Measurements from ENCODE around the gene CYTH4. TPM values are rescaled to one million over a fixed set of nuclear protein-coding genes. Genes with fewer than 3 reads are reported as not detected.

Gene CYTH4
- polyA plus RNA-seq, 1 experiment: not detected

DNA sequence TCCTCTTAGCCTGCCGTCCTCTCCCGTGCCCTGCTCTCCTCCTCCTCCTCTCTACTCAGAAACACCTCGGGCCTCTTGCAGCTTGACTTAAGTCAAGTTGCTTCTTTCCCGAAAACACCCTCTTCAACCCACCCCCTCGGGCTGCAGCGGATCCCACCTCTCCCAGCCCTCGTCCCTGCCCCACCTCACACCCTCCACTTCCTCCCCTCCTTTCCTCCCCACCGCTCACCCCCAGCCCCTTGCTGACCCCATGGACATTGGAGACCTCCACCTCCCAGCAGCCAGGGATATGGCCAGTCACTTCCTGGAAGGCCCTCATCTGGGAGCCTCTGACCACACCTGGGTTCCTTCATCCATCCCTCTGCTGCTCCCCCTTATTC, 8.5 kb upstream of the CYTH4 start:
- no peaks in the 10 kb centered on the region for H3K36me3 ChIP-seq (ENCODE audit: control insufficient read depth, insufficient read depth, low read length)
- H3K27me3 ChIP-seq (ENCODE audit: control insufficient read depth, insufficient read depth, low read length): no peaks in the 10 kb centered on the region
- DNase-seq (ENCODE audit: low read depth): no peak
- TF ChIP-seq, protein P1, sequence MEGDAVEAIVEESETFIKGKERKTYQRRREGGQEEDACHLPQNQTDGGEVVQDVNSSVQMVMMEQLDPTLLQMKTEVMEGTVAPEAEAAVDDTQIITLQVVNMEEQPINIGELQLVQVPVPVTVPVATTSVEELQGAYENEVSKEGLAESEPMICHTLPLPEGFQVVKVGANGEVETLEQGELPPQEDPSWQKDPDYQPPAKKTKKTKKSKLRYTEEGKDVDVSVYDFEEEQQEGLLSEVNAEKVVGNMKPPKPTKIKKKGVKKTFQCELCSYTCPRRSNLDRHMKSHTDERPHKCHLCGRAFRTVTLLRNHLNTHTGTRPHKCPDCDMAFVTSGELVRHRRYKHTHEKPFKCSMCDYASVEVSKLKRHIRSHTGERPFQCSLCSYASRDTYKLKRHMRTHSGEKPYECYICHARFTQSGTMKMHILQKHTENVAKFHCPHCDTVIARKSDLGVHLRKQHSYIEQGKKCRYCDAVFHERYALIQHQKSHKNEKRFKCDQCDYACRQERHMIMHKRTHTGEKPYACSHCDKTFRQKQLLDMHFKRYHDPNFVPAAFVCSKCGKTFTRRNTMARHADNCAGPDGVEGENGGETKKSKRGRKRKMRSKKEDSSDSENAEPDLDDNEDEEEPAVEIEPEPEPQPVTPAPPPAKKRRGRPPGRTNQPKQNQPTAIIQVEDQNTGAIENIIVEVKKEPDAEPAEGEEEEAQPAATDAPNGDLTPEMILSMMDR (IDR thresholded peaks at IDR 0.05; ENCODE audit: insufficient read depth, low read depth, low read length): no peak
- H3K4me3 ChIP-seq (ENCODE audit: low read depth, low read length): no peak overlapping the region
- CTCF ChIA-PET: interaction anchor here (1.0 to 5.4 kb wide), 3 partner anchors 13 to 154 kb away, joined by 3 to 50 read pairs (median 4); no protein-coding TSS in a partner anchor
- POLR2A ChIA-PET: no interaction called here

DNA sequence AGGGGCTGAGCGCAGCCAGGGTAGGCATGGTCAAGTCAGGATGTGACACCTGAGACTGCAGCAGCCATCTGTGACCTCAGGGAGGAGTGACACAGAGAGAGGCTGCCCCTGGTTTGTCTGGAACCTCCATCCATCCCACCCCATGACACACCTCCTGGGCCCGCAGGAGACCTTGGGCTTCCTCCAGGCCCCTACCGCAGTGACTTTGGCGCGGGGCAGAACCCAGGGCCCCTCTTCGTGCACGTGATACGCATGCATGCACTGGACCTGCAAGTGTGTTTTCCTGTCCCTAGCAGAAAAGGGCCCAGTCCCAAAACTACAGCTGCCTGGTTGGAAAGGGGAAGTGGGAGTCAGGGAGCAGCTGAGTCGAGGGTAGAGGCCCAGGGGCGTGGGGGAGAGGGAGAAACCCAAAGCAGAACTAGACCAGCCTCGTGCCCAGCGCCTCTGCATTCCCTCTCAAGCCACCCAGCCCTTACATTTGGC, 7.9 kb upstream of the CYTH4 start:
- Histone ChIP-seq H3K4me3 (ENCODE audit: low read depth, low read length) (no peak overlapping the region), H3K36me3 (ENCODE audit: control insufficient read depth, insufficient read depth, low read length) (no peaks in the 10 kb centered on the region), H3K27me3 (ENCODE audit: control insufficient read depth, insufficient read depth, low read length) (no peaks in the 10 kb centered on the region)
- no peak for DNase-seq (ENCODE audit: low read depth)
- ChIA-PET POLR2A (no interaction called here), CTCF (interaction anchor here (0.9 to 1.7 kb wide), 2 partner anchors 9 to 14 kb away, joined by 3 to 11 read pairs; no protein-coding TSS in a partner anchor)
- TF ChIP-seq, protein P1 (IDR thresholded peaks at IDR 0.05; ENCODE audit: insufficient read depth, low read depth, low read length): no peak

DNA sequence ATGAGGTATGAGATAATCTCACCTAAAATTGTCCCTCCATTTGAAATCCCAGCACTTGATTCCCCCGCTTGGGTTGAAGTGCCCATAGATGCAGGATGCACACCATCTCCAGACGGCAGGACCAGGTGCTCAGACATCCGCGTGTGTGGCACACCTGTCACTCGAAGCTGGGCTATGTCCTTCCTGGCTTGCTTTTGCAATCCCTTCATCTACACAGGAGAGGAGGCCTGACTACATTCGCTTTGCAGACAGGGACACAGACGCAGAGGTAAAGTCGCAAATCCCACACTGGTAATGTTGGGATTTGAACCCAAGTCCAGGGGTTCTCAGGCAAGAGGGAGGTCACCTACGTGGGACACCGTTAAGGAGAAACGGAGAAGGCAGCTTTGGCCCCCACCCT, 7.2 kb upstream of the CYTH4 start:
- no peaks in the 10 kb centered on the region for H3K27me3 ChIP-seq (ENCODE audit: control insufficient read depth, insufficient read depth, low read length)
- ChIA-PET POLR2A (no interaction called here), CTCF (interaction anchor here (0.9 to 1.7 kb wide), 2 partner anchors 9 to 15 kb away, joined by 3 to 11 read pairs; no protein-coding TSS in a partner anchor)
- no peak for DNase-seq (ENCODE audit: low read depth)
- TF ChIP-seq, protein P1 (IDR thresholded peaks at IDR 0.05; ENCODE audit: insufficient read depth, low read depth, low read length): no peak
- no peaks in the 10 kb centered on the region for H3K36me3 ChIP-seq (ENCODE audit: control insufficient read depth, insufficient read depth, low read length)
- no peak overlapping the region for H3K4me3 ChIP-seq (ENCODE audit: low read depth, low read length)

DNA sequence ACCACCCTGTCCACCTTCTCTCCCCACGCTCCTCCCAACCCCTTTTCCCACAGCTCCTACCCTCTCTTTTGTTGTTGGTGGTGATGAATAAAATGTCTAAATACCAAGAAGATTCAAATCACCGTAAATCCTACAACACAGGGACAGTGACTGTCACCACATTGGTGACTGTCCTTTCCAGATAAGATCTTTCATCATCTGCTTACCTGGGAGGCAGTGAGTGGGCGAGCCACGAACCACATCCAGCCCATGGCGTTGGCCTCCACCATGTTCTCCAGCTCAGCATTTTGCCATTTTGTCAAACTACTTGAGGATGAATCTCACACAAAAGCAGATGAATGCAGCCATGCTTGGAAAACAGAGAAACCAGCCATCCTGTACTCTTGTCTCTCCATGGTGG, 6.7 kb upstream of the CYTH4 start:
- no peak overlapping the region for H3K4me3 ChIP-seq (ENCODE audit: low read depth, low read length)
- TF ChIP-seq, protein P1 (IDR thresholded peaks at IDR 0.05; ENCODE audit: insufficient read depth, low read depth, low read length): no peak
- H3K36me3 ChIP-seq (ENCODE audit: control insufficient read depth, insufficient read depth, low read length): no peaks in the 10 kb centered on the region
- POLR2A ChIA-PET: no interaction called here
- CTCF ChIA-PET: interaction anchor here (1.7 kb wide), 1 partner anchor 15 kb away, joined by 11 read pairs; no protein-coding TSS in a partner anchor
- no peak for DNase-seq (ENCODE audit: low read depth)
- H3K27me3 ChIP-seq (ENCODE audit: control insufficient read depth, insufficient read depth, low read length): no peaks in the 10 kb centered on the region

DNA sequence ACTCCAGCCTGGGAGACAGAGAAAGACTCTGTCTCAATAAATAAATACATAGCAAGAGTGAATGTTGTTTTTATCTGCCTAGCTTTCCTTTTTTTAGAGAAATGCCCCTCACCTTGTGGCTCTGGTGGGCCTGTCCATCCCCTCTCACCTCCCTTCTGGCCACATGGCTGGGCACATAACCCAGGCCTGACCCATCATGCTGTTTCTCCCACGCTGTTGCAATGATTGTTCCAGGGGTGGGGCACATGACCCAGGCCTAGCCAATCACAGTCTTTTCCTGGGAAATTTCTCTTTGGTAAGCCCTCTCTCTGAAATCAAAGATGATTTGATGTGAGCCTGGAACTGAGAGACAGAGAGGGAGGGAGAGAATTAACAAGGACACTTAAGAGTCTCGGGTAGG, 5.5 kb upstream of the CYTH4 start:
- H3K36me3 ChIP-seq (ENCODE audit: control insufficient read depth, insufficient read depth, low read length): no peaks in the 10 kb centered on the region
- H3K4me3 ChIP-seq (ENCODE audit: low read depth, low read length): no peak overlapping the region
- no peaks in the 10 kb centered on the region for H3K27me3 ChIP-seq (ENCODE audit: control insufficient read depth, insufficient read depth, low read length)
- TF ChIP-seq, protein P1 (IDR thresholded peaks at IDR 0.05; ENCODE audit: insufficient read depth, low read depth, low read length): no peak
- ChIA-PET CTCF (interaction anchor here (1.0 to 2.0 kb wide), 3 partner anchors 9 to 16 kb away, joined by 4 to 18 read pairs (median 4); no protein-coding TSS in a partner anchor), POLR2A (no interaction called here)
- DNase-seq (ENCODE audit: low read depth): no peak
